Activated gamma-delta T cell treated with anti-CD3 and anti-CD28 coated beads, Interleukin-2, amount 50 U/mL, for 16 hours (primary cell): ENCODE data around the gene LYRM1.
"Not testable (repeated sequence)": the region's sequence is repeated elsewhere in the genome, so short reads cannot be mapped to it uniquely, and the experiment has no call there.

Source experiments
- DNase-seq: peaks from one replicate; pipeline ENCODE4 v3.0.0-alpha.2; 2020; ENCODE audit warnings: low read depth

The LYRM1 gene

DNA sequence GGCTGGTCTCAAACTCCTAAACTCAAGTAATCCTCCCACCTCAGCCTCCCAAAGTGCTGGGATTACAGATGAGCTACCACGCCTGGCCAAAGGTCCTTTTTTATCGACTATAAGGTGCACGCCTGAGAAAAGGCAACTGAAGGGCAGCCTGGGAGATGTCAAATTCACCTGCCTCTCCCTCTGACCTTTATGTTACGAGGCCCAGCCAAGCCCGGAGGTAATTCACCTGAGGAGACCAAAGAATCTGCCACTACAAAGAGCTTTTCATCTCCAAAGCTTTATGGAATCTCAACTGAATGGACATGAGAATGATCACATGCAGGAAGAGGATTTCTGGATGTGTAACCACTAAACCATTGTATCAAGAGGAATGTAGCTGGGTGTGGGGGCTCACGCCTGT, 37.2 kb downstream of the LYRM1 start:
- DNase-seq: no peak

DNA sequence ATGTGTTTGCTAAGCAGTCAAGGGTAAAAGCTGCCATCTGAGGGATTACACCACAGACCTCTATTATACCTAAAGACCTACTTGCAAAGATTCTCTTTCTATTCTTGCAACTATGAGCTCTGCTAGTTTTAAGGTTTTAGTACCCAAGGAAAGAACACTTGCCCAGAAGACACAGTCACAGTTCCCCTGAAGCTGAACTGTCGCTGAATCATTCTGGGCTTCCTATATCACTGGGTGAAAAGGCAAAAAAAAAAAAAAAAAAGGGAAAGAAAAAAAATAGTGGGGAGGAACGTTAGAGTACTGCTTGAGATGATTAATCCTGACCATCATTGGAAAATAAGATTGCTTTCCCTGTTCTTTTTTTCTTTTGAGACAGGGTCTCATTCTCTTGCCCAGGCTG, 37.9 kb downstream of the LYRM1 start:
- DNase-seq: no peak

GRCh38 chr16:20939611-20940010, 39.0 kb downstream of the LYRM1 start:
- no peak for DNase-seq

DNA sequence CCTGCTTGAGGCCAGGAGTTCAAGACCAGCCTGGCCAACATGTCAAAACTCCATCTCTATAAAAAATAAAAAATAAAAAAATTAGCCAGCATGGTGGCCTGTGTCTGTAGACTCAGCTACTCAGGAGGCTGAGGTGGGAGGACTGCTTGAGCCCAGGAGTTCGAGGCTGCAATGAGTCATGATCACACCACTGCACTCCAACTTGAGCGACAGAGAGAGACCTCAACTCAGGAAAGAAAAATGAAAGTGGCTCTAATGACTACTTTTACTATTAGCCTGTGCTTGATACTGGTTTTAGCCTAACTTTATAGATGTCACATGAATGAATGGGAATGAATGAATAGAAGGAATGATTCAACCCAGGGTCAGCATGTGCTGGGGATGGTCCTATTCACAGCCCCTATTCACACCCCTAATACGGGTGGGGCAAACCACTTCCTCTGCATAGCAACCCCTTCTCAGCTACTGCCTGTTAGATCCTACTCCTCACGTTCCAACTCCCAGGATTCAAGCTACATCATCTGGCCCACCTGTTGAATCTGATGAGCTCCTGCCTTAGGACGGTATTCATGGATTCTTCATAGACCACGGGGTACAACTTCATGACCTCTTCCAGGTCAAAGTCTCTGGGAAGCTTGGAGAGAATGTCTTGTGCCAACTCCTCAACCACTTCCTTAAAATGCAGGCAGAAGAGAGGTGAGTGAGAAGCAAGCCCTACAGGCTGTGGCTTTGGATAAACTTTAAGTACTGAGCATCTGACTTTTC, 40.5 kb downstream of the LYRM1 start:
- DNase-seq: no peak

GRCh38 chr16:20941636-20941926, 41.0 kb downstream of the LYRM1 start:
- DNase-seq: no peak

DNA sequence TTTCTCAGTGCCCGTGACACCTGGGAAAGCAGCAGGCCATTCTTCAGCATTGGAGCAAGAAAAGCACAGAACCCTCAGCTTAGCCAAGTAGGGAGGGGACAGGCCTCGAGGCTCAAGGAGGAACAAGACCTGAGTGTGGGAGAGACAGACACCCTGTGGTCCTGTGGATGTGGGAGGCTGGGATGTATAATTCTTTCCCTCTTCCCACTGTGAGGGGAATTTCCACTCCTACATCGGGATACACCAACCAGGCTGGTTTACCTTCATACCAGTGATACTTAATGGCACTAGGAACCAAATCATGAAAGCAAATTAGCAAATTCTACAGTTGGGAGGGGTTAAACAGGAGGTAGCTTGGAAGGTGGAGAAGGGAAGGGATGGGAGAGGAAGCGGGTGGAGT, 41.7 kb downstream of the LYRM1 start:
- DNase-seq: no peak

- peak; percentile 3 for DNase-seq
These were observed 44.4 kb downstream of the LYRM1 start for GRCh38 chr16:20944861-20945574.

- DNase-seq: not testable (repeated sequence)
These were observed 45.0 kb downstream of the LYRM1 start for GRCh38 chr16:20945575-20945875.

DNA sequence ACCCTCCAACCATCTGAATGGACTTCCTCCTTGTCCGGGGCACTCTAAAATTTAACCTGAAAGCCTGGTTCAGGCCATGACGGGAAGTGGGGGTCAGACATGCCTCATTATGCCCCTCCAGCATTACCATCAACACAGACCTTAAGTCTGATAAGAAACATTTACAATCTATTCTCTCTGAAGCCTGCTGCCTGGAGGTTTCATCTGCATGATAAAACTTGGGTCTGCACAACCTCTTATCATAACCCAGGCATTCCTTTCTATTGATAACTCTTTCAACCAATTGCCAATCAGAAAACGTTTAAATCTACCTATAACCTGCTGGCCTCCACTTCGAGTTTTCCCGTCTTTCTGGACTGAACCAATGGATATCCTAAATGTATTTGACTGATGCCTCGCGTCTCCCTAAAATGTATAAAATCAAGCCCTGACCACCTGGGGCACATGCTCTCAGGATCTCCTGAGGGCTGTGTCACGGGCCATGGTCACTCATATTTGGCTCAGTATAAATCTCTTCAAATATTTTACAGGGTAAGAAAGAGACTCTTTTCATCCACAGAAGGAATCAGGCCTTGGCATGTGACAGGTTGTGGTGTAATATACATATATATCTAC, 45.6 kb downstream of the LYRM1 start:
- no peak for DNase-seq

DNA sequence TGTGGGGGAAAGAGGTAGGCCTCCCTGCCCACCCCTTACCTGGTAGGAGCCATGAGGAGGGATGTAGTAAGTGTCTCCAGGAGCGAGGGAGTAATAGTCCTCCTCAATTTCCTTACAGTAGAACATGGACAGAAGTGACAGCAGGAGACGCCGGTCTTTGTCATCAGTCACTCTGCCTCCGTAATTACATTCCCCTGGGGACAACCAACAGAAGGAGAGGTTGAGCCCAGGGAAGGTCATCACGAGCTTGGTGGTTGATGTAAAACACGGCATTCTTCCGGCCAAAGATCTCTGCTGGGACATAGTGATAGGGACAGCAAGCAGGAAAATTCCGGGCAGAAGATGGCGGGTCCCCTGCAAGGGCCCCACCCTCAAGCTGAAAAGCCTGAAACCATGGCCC, 47.9 kb downstream of the LYRM1 start:
- DNase-seq: no peak

DNA sequence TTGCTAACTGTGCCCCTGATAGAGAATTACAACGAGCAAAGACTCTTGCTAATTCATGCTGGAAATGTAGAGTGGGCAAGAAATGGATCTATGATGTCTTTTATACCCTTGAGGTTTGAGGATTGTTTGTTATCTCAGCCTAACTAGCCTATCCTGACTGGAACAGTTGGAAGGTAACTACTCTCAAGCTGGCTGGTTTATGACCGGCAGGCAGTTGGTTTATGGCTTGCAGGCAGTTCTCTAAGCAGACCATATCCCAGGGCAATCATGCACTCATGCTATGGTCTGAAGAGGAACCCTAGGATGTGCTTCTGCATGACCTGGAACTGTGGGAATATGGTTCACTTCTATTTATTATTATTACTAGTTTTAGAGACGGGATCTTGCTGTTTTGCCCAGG, 49.1 kb downstream of the LYRM1 start:
- no peak for DNase-seq

DNA sequence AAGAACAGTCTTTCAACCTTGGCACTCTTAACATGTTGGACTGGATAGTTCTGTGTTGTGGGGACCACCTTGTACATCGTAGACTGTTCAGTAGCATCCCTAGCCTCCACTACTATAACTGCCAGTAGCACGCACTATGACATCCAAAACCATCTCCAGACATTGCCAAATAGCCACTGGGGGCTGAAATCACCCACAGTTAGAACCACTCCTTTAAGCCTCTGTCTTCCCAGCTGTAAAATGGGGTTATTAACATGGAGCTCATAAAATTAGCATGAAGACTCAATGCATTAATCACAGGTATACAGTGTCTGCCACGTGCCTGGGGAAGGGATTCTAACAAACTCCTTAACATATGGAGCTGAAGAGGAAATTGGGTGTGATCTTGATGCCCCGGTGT, 49.7 kb downstream of the LYRM1 start:
- DNase-seq: no peak

GRCh38 chr16:20952139-20952920, 51.8 kb downstream of the LYRM1 start:
- DNase-seq: no peak

- no peak for DNase-seq
These were observed 54.0 kb downstream of the LYRM1 start for GRCh38 chr16:20954574-20954973.

- DNase-seq: no peak
These were observed 55.7 kb downstream of the LYRM1 start for GRCh38 chr16:20956319-20956718.

DNA sequence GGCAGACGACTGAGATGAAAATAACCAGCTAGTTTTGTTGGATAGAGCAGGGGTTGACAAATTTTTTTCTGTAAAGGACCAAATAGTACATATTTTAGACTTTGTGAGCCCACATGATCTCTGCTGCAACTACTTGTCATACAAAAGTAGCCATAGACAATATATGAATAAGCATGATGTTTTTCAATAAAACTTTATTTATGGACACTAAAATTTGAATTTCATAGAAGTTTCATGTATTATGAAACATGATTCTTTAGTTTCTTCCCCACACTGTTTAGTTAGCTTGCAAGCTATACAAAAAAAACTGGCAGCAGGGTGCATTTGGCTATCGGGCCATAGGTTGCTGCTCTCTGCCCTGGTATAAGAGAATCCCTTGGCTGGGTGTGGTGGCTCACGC, 56.6 kb downstream of the LYRM1 start:
- no peak for DNase-seq

- no peak for DNase-seq
These were observed 60.3 kb downstream of the LYRM1 start for GRCh38 chr16:20960899-20961298.

DNA sequence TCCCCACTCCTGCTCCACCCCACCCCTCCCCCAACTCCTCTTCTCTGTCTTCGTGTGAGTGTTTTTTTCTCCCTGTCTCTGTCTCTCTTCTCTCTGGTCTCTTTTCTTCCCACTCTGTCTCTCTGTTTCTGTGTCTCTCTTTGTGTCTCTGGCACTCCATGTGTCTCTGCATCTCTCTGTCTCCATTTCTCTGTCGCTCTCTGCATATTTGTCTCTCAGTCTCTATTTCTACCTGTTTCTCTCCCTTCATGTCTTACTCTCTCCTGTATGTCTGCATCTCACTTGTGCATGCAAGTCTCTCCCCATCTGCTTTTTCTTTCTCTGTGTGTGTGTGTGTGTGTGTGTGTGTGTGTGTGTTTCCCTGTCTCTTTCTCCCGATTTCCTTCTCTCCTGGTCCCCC, 68.2 kb downstream of the LYRM1 start:
- no peak for DNase-seq

DNA sequence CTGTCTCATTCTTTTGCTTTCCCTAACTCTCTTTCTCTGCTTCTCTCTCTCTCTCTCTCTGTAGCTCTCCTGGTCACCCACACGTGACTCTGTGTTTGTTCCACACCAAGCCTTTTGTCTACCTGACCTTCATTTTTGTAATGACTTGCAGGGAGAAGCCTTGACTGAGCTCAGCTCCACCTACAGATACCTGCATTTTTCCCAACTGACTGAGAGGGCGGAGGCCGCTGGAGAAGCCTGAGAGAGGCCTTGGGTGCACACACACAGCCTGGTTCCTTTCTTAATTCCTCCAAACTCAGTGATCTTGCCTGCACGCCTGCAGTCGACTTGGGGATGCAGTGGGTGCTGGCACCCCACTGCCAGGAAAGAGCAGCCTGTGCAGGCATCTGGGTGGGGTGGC, 68.8 kb downstream of the LYRM1 start:
- no peak for DNase-seq

DNA sequence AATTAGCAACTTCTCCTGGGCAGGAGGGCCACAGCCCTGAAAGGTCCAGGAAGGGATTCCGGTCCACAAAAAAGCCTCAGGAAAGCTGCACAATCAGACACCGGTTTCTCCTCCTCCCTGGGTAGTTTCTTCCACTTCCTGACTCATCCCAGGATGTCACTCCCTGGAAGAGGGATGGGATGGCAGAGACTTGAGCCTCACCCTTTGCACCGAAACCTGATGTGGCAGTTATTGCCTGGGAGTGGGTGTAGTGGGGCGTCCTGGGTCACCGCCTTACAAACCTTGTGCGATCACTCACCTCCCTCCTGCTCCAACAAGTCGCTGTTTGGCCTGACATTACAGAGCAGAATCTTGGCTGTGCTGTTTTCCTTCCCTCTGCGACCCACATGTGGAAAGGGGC, 70.8 kb downstream of the LYRM1 start:
- DNase-seq: no peak

DNA sequence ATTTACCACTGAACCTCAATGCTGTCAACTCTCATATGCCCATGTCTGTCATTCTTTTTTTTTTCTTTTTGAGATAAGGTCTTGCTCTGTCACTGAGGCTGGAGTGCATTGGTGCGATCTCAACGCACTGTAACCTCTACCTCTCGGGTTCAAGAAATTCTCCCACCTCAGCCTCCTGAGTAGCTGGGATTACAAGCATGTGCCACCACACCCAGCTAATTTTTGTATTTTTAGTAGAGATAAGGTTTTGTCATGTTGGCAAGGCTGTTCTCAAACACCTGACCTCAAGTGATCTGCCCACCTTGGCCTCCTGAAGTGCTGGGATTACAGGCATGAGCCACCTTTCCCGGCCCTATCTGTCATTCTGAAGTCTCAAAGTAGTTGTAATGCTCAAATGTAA, 72.6 kb downstream of the LYRM1 start:
- not testable (repeated sequence) for DNase-seq
